ENCODE data around the gene CDH13.

CDH13 gene

GRCh38 chr16:83843657-83844056 is 1216.9 kb downstream of the CDH13 start:
- DNase-seq (ENCODE audit: low read depth) = no peak

GRCh38 chr16:83845263-83845662 is 1218.5 kb downstream of the CDH13 start:
- no peak for DNase-seq (ENCODE audit: low read depth)

- DNase-seq (ENCODE audit: low read depth) = no peak
Measured at GRCh38 chr16:83847371-83848225, 1220.8 kb downstream of the CDH13 start.

- no peak for DNase-seq (ENCODE audit: low read depth)
Measured at GRCh38 chr16:83849421-83849820, 1222.7 kb downstream of the CDH13 start.

Measured in fibroblast of the conjunctiva (primary cell).